DMS 273 (cell line): ENCODE results near the gene AKAP6.
A peak's percentile ranks its signal among the peaks of the same experiment; 100 is the strongest.

Source experiments
- DNase-seq: peaks from one replicate; lab custom pipeline; 2025; ENCODE audit not compliant: unreplicated experiment; lab: John Stamatoyannopoulos, UW

AKAP6 gene

GRCh38 chr14:32697114-32697513 lies 368.0 kb downstream of the AKAP6 start:
- no peak for DNase-seq

DNA sequence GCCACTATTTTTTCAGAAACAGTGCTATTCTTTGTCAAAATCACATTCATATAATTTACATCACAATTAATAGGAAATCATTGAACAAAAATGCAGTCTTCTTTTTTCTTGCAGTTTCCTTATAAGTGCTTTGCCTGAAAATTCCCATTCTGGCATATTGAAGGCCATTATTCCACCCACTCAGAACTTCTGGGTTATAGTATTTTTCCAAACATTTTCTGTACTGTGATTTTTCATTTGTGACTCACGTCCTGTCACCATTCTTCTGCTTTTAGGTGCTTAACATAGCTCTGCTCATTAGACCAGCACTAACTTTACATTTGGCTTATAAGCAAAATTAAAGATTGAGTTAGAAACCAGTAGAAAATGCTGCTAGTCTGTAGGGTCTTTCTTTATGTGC lies 368.6 kb downstream of the AKAP6 start:
- DNase-seq = no peak

- DNase-seq = no peak
These were observed 369.7 kb downstream of the AKAP6 start for GRCh38 chr14:32698831-32699230.

DNA sequence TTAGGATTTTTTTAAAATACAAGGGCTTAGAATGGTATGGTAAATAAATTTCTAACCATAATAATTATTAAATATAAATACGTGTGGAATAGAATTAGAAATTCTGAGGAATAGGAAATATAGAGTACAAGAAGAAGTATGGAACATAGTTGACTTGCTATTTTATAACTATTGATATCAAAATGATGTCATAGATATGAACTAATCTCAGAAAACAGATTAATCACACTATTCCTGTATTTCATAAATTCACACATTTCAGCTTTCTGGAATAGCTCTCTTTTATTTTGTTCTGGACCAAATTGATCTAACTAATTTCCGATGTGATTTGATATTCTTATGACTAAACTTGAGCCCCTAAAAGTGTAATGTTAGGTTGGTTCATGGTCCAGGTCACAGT lies 372.4 kb downstream of the AKAP6 start:
- no peak for DNase-seq

DNA sequence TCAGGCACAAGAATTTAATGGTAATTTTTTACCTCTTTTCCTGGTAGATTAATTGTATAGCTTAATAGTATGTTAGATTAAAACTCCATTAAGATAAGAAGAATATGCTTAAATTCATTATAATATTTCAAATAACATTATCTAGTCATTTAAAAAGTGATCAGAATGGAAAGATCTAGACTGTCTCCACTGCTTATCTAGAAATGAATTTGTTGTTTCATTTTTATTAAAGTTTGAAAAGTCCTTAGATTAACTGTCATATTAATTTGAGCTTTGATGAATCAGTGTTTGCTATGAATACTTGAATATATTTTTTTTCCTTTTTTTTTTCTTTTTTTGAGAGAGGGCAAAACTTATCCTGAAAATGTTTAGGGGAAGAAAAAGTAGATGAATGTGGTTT lies 373.0 kb downstream of the AKAP6 start:
- DNase-seq = no peak

- no peak for DNase-seq
These were observed 373.5 kb downstream of the AKAP6 start for GRCh38 chr14:32702562-32702961.

DNA sequence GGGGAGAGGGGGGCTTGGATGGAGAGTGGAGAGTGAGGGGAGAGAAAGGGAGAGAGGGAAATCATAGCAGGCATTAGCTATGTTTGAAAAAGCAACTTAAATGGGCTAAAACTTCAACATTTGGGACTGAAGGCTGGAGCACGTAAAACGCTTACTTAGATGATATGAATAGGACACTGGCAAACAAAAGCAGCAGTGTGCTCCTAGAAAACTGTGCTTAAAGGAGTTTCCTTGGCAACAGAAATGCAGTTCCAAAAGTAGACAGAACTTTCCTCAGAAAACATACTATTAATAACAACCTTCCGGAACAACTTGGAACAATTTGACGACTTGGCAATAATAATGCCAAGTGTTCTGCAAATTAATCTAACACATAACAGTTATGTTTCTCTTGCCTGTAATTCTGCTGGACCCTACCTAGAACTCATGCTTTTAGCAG lies 374.1 kb downstream of the AKAP6 start:
- no peak for DNase-seq

- no peak for DNase-seq
These were observed 377.8 kb downstream of the AKAP6 start for GRCh38 chr14:32706721-32707519.

GRCh38 chr14:32707742-32708500 lies 378.8 kb downstream of the AKAP6 start:
- no peak for DNase-seq

GRCh38 chr14:32709027-32709426 lies 379.9 kb downstream of the AKAP6 start:
- DNase-seq = no peak

GRCh38 chr14:32710231-32710671 lies 381.2 kb downstream of the AKAP6 start:
- no peak for DNase-seq

DNA sequence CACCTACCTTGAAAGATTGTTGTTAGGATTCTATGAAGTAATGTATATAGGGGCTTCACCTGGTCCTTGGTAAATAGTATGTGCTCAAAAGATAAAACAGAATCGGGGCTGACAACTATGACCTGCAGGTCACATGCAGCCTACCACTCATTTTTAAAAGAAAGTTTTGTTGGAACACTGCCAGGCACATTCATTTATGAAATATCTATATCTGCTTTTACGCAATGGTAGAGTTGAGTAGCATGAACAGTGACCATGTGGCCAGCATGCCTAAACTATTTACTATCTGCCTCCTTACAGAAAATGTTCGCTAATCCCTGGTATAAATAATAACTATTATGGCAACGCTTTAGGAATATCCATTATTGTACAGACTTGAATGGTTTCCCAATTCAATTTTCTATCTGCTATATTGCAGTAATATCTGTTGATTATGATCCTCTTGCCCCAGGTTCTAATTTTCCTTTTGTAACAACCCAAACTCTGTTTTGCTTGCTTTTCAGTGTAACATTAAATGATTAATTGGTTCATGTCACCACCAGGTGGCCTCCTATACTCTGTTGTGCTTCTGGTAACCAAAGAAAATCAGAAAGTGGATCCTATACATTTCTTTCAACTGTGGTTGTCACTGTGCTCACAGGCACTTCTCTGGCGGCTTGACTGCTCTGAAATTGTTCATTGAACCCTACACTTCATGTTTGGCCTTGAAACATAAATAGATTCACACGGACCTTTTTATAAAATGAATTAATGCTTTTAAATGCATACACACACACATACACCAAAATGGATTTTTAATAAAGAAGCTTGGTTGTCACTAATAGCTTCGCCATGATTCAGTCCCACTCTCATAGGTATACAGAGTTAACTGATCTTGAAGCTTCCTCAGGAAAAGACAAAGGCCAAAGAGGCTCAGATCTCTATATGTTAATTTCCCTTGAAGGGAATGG lies 381.9 kb downstream of the AKAP6 start:
- peak; percentile 61 for DNase-seq

DNA sequence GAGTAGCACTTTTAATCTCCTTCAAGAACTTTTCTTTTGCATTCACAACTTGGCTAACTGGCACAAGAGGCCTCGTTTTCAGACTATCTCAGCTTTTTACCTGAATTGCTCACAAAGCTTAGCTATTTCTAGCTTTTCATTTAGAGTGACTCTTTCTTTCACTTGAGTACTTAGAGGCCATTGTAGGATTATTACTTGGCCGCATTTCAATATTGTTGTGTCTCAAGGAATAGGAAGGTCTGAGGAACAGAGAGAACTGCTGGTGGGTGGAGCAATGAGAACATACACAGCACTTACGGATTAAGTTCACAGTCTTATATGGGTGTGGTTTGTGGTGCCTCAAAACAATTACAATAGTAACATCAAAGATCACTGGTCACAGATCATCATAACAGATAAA lies 384.8 kb downstream of the AKAP6 start:
- DNase-seq = no peak

GRCh38 chr14:32719601-32720000 lies 390.5 kb downstream of the AKAP6 start:
- DNase-seq = no peak

- DNase-seq = no peak
These were observed 391.8 kb downstream of the AKAP6 start for GRCh38 chr14:32720927-32721326.

DNA sequence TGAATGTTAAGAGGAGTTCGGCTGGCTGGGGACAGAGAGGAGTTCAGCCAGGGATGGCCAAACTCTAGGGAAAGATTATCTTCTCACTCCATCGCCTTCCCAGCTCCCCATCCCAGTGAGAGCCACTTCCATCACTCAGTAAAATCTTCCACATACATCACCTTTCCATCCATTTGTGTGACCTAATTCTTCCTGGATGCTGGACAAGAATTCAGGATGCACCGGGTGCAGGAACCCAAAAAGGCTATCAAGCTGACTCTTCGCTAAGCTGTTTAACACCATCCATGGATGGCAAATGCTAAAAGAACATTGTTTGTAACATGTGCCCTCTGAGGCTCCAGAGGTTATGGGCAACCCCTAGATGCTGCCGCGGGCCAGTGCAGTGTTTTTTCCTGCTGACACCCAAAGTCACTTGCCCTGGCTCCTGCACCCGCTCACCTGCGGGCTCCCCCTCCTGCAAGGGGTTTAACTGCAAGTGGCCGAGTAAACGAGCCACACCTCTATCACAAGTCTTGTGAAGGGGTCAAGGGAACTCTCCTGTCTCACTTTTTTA lies 393.6 kb downstream of the AKAP6 start:
- DNase-seq = no peak

DNA sequence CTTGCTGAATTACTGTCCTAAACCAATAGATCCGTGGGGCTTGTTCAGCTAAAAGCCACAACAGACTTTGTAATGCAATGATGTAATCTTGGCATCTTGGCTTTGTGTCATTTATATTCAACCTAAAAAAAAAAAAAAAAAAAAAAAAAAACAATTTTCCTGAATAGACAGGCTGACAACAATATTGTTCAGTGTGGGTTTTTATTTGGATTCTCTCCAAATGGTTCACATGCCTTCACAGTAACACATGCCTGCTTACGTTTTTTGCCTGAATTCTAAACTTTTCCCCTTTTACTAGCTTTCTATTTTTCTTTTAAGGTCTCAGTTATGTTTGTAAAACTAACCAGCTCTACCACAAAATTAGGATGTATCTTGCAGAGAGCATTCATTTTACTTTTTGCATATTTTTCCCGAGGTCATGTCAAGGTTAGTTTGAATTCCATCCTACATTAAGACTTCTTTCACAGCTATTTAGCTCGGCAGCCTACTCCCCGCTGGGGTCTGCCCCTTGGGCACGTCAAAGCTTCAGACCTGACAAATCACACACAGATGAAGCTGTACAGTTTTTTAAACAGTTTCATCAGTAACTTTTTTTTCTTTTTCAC lies 395.9 kb downstream of the AKAP6 start:
- no peak for DNase-seq

- DNase-seq = no peak
These were observed 397.4 kb downstream of the AKAP6 start for GRCh38 chr14:32726516-32726915.

DNA sequence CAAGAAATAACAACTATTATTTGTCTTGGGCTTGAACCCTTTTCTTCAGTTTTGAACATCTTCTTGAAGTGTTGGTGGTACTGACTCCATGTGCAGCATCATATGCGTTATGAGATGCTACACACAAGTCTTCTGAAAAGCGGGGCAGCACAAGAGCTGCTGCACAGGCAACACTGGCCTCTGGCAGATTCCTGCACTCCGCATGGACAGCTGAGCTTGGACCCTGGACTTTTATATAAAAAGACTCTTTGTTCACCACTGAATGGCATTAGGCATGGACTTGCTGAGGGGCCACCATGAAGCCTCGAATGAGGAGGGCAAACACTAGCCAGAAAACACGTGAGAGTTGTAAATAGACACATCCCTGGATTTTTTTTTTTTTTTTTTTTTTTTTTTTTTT lies 398.7 kb downstream of the AKAP6 start:
- DNase-seq = no peak

- DNase-seq = no peak
These were observed 399.4 kb downstream of the AKAP6 start for GRCh38 chr14:32728526-32728925.
